Mononuclear cell (primary cell): Measurements from ENCODE around the gene DACH1. TPM values are rescaled to one million over a fixed set of nuclear protein-coding genes. Genes with fewer than 3 reads are reported as not detected.

Experiments used
- H3K27me3 ChIP-seq: 2 replicates; pipeline ENCODE4 v1.6.0; 2011; ENCODE audit warnings: low read length, control low read depth; ENCODE audit not compliant: insufficient read depth
- H3K4me1 ChIP-seq: 2 replicates; pipeline ENCODE4 v1.5.1; 2011; ENCODE audit warnings: mild to moderate bottlenecking, low read length, control low read depth; ENCODE audit not compliant: insufficient read depth
- H3K4me3 ChIP-seq: 2 replicates; pipeline ENCODE4 v1.5.1; 2011; ENCODE audit warnings: mild to moderate bottlenecking, low read length, moderate library complexity
- H3K9me3 ChIP-seq: 2 replicates; pipeline ENCODE4 v1.5.1; 2011; ENCODE audit warnings: low read depth, mild to moderate bottlenecking, control low read depth, low read length
- total RNA-seq: library from RNA; depleted of rRNA; stranded (reverse); fragments of >200 nt; gene quantifications from one replicate; pipeline ENCODE4 v1.2.3, GENCODE V29; 2012

The DACH1 gene
- total RNA-seq, 1 donor: 0.42 TPM

GRCh38 chr13:71828117-71828516 is 38.9 kb downstream of the DACH1 start:
- Histone ChIP-seq H3K27me3 (no peaks in the 10 kb centered on the region), H3K9me3 (no peaks in the 10 kb centered on the region), H3K4me1 (peaks cover 7% of the 10 kb centered on the region), H3K4me3 (no peak overlapping the region)

- peaks cover 7% of the 10 kb centered on the region for H3K4me1 ChIP-seq
- H3K9me3 ChIP-seq: no peaks in the 10 kb centered on the region
- H3K4me3 ChIP-seq: no peak overlapping the region
- H3K27me3 ChIP-seq: no peaks in the 10 kb centered on the region
Measured at GRCh38 chr13:71827241-71827640, 39.8 kb downstream of the DACH1 start.

- Histone ChIP-seq H3K27me3 (no peaks in the 10 kb centered on the region), H3K9me3 (no peaks in the 10 kb centered on the region), H3K4me1 (peaks cover 4% of the 10 kb centered on the region), H3K4me3 (no peak overlapping the region)
Measured at GRCh38 chr13:71820699-71821098, 46.3 kb downstream of the DACH1 start.

DNA sequence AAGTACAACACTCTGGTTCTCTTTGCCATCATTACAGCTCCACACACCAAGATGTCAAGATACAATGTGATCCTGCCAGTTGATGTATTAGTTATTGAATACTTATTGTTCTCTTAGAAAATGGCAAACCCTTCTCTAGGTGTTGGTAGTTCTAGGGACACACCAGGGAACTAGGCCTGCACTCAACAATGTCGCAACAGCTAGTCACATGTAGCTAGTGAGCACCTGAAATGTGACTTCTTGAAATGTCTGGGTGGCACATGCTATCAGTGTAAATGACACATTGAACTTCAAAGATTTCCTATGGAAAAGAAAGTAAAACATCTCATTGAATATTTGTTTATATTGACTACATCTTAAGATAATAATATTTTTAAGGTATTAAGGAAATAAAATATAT is 49.7 kb downstream of the DACH1 start:
- no peaks in the 10 kb centered on the region for H3K9me3 ChIP-seq
- no peaks in the 10 kb centered on the region for H3K27me3 ChIP-seq
- H3K4me1 ChIP-seq: peaks cover 4% of the 10 kb centered on the region
- no peak overlapping the region for H3K4me3 ChIP-seq

GRCh38 chr13:71814806-71815360 is 52.1 kb downstream of the DACH1 start:
- Histone ChIP-seq H3K4me3 (no peak overlapping the region), H3K9me3 (no peaks in the 10 kb centered on the region), H3K27me3 (no peaks in the 10 kb centered on the region), H3K4me1 (no peaks in the 10 kb centered on the region)

- Histone ChIP-seq H3K9me3 (no peaks in the 10 kb centered on the region), H3K4me1 (no peaks in the 10 kb centered on the region), H3K27me3 (no peaks in the 10 kb centered on the region), H3K4me3 (no peak overlapping the region)
Measured at GRCh38 chr13:71813187-71813586, 53.8 kb downstream of the DACH1 start.

GRCh38 chr13:71811344-71811743 is 55.7 kb downstream of the DACH1 start:
- no peaks in the 10 kb centered on the region for H3K9me3 ChIP-seq
- H3K27me3 ChIP-seq: no peaks in the 10 kb centered on the region
- peaks cover 3% of the 10 kb centered on the region for H3K4me1 ChIP-seq
- H3K4me3 ChIP-seq: no peak overlapping the region

DNA sequence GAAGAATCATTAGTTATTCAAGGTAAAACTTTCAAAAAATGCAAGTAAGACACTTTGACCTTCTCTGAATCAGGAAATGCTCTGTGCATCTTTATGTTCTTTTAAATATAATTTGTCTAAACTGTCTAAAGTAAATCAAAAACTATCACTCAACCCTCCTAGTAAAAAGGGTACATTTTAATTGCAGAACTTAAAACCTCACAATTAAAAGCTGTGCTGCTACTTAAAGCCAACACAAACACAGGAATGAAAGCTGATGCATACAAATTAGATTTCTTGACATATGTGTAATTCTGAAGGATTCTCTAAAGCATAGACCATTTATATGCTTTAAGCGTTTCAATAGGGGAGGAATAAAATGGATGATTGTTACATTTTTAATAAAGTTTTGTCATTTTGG is 58.3 kb downstream of the DACH1 start:
- peaks cover 7% of the 10 kb centered on the region for H3K4me1 ChIP-seq
- no peak overlapping the region for H3K4me3 ChIP-seq
- H3K27me3 ChIP-seq: no peaks in the 10 kb centered on the region
- no peaks in the 10 kb centered on the region for H3K9me3 ChIP-seq

DNA sequence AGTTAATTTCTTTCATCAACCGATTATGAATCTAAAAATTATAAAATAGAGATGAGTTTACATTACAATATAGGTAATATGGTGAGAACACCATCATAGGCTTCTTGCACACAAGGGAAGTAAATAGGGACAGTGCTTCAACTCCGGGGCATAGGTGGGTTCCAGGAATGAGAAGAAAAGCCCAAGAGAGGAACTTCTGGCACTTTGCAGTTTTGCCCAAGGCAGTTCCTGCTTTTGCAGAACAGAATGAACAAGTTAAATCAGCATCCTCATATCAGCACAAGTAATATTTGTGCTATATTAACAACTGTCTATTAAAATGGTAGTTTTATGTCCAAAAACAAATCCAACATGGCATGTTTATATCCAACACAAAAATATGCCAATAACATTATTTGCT is 60.1 kb downstream of the DACH1 start:
- Histone ChIP-seq H3K4me1 (peaks cover 11% of the 10 kb centered on the region), H3K4me3 (no peak overlapping the region), H3K9me3 (no peaks in the 10 kb centered on the region), H3K27me3 (no peaks in the 10 kb centered on the region)

GRCh38 chr13:71803066-71803465 is 63.9 kb downstream of the DACH1 start:
- no peaks in the 10 kb centered on the region for H3K9me3 ChIP-seq
- H3K4me1 ChIP-seq: peaks cover 22% of the 10 kb centered on the region

GRCh38 chr13:71801781-71802180 is 65.2 kb downstream of the DACH1 start:
- H3K27me3 ChIP-seq: no peaks in the 10 kb centered on the region
- H3K4me1 ChIP-seq: peaks cover 26% of the 10 kb centered on the region
- no peak overlapping the region for H3K4me3 ChIP-seq
- no peaks in the 10 kb centered on the region for H3K9me3 ChIP-seq

More at GRCh38 chr13:71803066-71803465, 63.9 kb downstream of the DACH1 start:
- Histone ChIP-seq H3K27me3 (no peaks in the 10 kb centered on the region), H3K4me3 (no peak overlapping the region)

GRCh38 chr13:71801165-71801760 is 65.7 kb downstream of the DACH1 start:
- H3K4me3 ChIP-seq: no peak overlapping the region
- peaks cover 26% of the 10 kb centered on the region for H3K4me1 ChIP-seq
- H3K27me3 ChIP-seq: no peaks in the 10 kb centered on the region
- no peaks in the 10 kb centered on the region for H3K9me3 ChIP-seq

DNA sequence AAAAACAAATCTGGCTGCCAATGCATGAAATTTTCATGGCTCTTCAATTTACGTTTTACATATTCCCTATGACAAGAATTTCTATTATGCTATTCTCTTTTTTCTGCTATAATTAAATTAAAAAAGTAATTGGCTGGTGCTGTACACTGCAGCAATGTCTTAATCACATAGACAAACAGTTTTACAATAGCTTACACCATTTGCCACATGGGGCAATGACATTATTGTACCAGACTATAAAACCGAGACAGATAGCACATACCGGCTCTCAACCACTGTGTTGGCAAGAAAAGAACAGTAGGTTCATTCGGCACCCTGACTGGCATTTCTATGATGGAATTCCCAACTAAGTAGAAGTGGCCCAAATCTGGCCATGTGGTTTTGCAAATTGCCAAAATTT is 67.7 kb downstream of the DACH1 start:
- H3K4me1 ChIP-seq: peaks cover 26% of the 10 kb centered on the region
- no peak overlapping the region for H3K4me3 ChIP-seq
- H3K9me3 ChIP-seq: no peaks in the 10 kb centered on the region
- H3K27me3 ChIP-seq: no peaks in the 10 kb centered on the region

DNA sequence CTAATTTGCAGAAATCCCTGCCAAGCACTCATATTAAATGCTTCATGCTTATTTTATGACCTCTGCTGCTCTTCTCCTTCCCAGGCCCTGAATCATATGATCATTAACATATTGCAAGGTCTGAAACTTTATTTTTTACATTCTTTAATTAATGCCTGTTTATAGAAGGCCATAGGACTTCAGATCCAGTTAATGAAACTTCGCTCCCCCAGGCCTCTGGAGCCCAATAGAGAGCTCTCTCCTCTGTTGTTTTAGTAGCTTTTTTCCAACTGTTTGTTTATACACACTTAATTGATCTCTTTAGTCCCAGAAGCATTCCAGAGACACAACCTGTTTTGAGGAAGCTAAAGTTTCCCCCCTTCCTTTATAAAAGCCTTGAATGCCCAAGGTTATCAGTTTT is 68.3 kb downstream of the DACH1 start:
- H3K27me3 ChIP-seq: no peaks in the 10 kb centered on the region
- H3K4me1 ChIP-seq: peaks cover 21% of the 10 kb centered on the region
- H3K4me3 ChIP-seq: no peak overlapping the region
- no peaks in the 10 kb centered on the region for H3K9me3 ChIP-seq

DNA sequence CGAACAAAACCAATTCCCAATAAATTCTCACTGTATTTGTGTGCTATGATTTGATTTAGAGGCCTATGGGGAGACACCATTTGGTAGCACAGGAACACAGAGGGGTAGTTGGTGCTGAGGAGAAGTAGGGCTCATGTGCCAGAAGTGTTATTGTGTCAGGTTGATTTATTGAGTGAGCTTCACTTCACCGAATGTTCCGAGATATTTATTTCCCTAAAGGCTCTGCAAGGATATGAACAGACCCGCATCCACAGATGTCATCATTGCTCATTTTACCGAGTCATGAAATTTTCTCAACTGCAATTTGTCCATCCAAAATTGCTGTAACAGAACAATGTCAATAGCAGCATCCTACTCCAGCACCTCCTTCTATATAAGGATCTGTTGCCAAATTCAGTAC is 69.5 kb downstream of the DACH1 start:
- H3K27me3 ChIP-seq: no peaks in the 10 kb centered on the region
- no peaks in the 10 kb centered on the region for H3K9me3 ChIP-seq
- no peak overlapping the region for H3K4me3 ChIP-seq
- H3K4me1 ChIP-seq: peaks cover 19% of the 10 kb centered on the region

GRCh38 chr13:71789693-71790329 is 77.2 kb downstream of the DACH1 start:
- Histone ChIP-seq H3K27me3 (no peaks in the 10 kb centered on the region), H3K9me3 (no peaks in the 10 kb centered on the region), H3K4me1 (no peaks in the 10 kb centered on the region), H3K4me3 (no peak overlapping the region)
